Thyroid gland (tissue), 4 donors: ENCODE data around the gene DHX57. TPM values are rescaled to one million over a fixed set of nuclear protein-coding genes. Genes with fewer than 3 reads are reported as not detected.

Source experiments
- DNase-seq, 2 donors: peaks; one replicate each; pipeline ENCODE4 v3.0.0-alpha.2; 2019
- H3K27ac ChIP-seq, 3 donors: fragments of 200-600 bp; sonication (generic); 1 replicate in 2 of 3; 2 replicates in 1 of 3; pipeline ENCODE4 v1.5.1; 2016 to 2019; ENCODE audit warnings: mild to moderate bottlenecking in 1 of 3, moderate library complexity in 1 of 3
- H3K27me3 ChIP-seq: fragments of 200-600 bp; sonication (generic); one replicate; pipeline ENCODE4 v1.5.1; 2019
- H3K36me3 ChIP-seq, 2 donors: fragments of 200-600 bp; sonication (generic); one replicate each; pipeline ENCODE4 v1.5.1; 2016 to 2019
- H3K4me1 ChIP-seq, 2 donors: fragments of 200-600 bp; sonication (generic); one replicate each; pipeline ENCODE4 v1.5.1; 2017 to 2019
- H3K4me3 ChIP-seq, 3 donors: fragments of 200-600 bp; sonication (generic); replicated peaks in 1 of 3; 1 replicate in 2 of 3; 2 replicates in 1 of 3; pipeline ENCODE4 v1.5.1; 2016; ENCODE audit warnings: mild to moderate bottlenecking in 1 of 3
- H3K9me3 ChIP-seq: fragments of 200-600 bp; sonication (generic); one replicate; pipeline ENCODE4 v1.5.1; 2017
- POLR2A ChIP-seq, 2 donors: fragments of 450-650 bp; IDR thresholded peaks; one replicate each; pipeline ENCODE4 v1.6.1; 2017; ENCODE audit warnings: antibody characterized with exemption in 2 of 2, mild to moderate bottlenecking in 2 of 2, moderate library complexity in 1 of 2
- WGBS, 2 donors: methylation state at CpG; one replicate each; pipeline ENCODE4 v1.1.5; 2017; 5-methylcytosine and 5-hydroxymethylcytosine counted together
- intact Hi-C: fragments of 100-400 bp; cut with DNase I; formaldehyde crosslinking; loops from one replicate; pipeline ENCODE4 v1.15.1; 2023
- total RNA-seq, 4 donors: library from RNA; depleted of rRNA; stranded (reverse); fragments of >200 nt; gene quantifications; one replicate each; pipeline ENCODE4 v1.2.3, GENCODE V29; 2016
- TF ChIP-seq, protein P1 (sequence below), 6 experiments: fragments of 200-600 bp in 3 of 6; fragments of 450-650 bp in 3 of 6; sonication (generic) in 3 of 6; IDR thresholded peaks; one replicate each; pipeline ENCODE4 v1.5.1; 2016 to 2019; ENCODE audit warnings: antibody characterized with exemption in 6 of 6, mild to moderate bottlenecking in 2 of 6, inconsistent platforms in 1 of 6, moderate library complexity in 1 of 6

DHX57 gene
- total RNA-seq, 4 donors from 2014 or later, result 12.4 to 19.3 (median 16.3) TPM

DNA sequence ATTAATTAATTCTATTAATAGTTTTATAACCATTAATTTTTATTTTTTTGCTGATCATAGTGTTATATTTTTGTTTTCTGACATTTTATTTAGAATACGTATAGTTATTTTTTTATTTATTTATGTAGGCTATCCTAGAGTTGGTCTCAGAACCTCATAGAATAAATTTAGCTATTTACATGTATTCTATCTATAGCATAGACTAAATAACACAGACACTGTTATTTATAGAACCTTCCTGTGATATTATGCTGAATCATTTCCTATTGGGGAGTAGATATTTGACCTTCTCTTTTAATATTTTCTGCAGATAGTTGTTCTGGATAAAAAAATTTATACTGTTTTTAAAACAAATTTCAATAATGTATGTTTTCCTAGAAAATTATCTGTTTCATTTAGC lies 34.1 kb upstream of the DHX57 start:
- H3K27me3 ChIP-seq, result no peaks in the 10 kb centered on the region
- H3K36me3 ChIP-seq, result no peaks in the 10 kb centered on the region
- intact Hi-C loops, result no loop called here

DNA sequence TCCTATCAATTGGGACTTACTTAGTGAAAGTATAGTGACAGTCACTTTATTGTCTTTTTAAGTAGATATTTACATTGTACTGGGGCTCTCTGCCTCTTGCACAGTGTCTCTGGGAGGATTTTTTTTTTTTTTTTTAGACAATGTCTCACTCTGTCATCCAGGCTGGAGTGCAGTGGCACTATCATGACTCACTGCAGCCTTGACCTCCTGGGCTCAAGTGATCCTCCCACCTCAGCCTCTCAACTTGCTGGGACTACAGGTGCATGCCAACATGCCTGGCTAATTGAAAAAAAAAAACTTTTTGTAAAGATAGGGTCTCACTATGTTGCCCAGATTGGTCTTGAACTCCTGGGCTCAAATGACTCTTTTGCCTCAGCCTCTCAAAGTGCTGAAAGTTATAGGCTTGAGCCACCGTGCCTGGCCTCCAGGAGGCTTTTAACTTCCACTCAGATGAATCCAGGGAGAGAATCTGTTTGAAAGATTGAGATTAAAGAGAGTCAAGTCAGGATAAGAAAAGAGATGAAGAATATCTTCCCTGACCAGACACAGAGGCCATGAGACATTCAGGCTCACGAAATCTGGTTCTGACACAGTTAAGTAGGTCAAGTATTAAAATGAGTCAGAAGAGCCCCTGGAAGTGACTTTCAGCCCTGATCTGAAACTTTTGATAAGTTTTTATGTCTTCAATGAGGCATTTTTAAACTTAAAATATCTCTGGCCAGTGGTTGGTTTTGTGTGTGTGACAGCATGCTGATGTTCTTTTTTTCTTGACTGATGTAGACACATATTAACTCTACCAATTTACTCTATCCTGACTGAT lies 32.2 kb upstream of the DHX57 start:
- Histone ChIP-seq H3K27me3 (no peaks in the 10 kb centered on the region), H3K4me3 (no peak overlapping the region), H3K36me3 (no peaks in the 10 kb centered on the region), H3K27ac (no peak overlapping the region), H3K4me1 (no peaks in the 10 kb centered on the region), H3K9me3 (no peaks in the 10 kb centered on the region)
- no peak for TF ChIP-seq POLR2A (IDR thresholded peaks at IDR 0.05)
- TF ChIP-seq, protein P1, sequence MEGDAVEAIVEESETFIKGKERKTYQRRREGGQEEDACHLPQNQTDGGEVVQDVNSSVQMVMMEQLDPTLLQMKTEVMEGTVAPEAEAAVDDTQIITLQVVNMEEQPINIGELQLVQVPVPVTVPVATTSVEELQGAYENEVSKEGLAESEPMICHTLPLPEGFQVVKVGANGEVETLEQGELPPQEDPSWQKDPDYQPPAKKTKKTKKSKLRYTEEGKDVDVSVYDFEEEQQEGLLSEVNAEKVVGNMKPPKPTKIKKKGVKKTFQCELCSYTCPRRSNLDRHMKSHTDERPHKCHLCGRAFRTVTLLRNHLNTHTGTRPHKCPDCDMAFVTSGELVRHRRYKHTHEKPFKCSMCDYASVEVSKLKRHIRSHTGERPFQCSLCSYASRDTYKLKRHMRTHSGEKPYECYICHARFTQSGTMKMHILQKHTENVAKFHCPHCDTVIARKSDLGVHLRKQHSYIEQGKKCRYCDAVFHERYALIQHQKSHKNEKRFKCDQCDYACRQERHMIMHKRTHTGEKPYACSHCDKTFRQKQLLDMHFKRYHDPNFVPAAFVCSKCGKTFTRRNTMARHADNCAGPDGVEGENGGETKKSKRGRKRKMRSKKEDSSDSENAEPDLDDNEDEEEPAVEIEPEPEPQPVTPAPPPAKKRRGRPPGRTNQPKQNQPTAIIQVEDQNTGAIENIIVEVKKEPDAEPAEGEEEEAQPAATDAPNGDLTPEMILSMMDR (IDR thresholded peaks at IDR 0.05), result no peak
- 74 to 80% methylated on average over 2 of the region's 2 CpGs for WGBS, 2 donors
- intact Hi-C loops, result no loop called here
- DNase-seq, result no peak

More for the DNA sequence above, 34.1 kb upstream of the DHX57 start:
- Histone ChIP-seq H3K27ac (no peak overlapping the region), H3K4me3 (no peak overlapping the region), H3K4me1 (no peaks in the 10 kb centered on the region), H3K9me3 (no peaks in the 10 kb centered on the region)
- no peak for TF ChIP-seq POLR2A (IDR thresholded peaks at IDR 0.05)
- TF ChIP-seq, protein P1 (IDR thresholded peaks at IDR 0.05), result no peak
- no peak for DNase-seq
- WGBS, 2 donors, result 92 to 95% methylated on average over 1 of the region's 1 CpG

DNA sequence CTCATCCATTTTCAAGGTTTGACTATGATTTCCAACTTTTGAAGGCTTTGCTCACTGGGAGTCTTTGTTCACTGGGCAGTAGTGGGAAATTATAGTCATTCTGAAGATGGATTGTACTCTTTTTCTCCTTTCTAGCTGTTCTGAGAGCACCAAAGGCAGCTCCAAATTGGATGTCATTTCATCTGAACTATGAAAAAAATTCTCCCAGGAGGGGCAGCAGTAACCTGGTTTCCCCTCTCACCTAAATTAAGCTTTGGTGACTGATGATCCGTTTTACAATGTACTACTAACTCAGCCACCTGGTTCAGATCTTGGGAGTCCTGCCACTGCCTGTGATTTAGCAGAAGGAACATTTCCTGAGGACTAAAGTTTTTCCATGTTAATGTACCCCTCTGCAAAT lies 31.5 kb upstream of the DHX57 start:
- WGBS, 2 donors, result 75 to 81% methylated on average over 1 of the region's 1 CpG
- H3K27ac ChIP-seq, result no peak overlapping the region
- no peaks in the 10 kb centered on the region for H3K9me3 ChIP-seq
- intact Hi-C loops, result no loop called here
- no peaks in the 10 kb centered on the region for H3K27me3 ChIP-seq
- no peak for DNase-seq
- no peaks in the 10 kb centered on the region for H3K4me1 ChIP-seq
- no peak for TF ChIP-seq POLR2A (IDR thresholded peaks at IDR 0.05)
- TF ChIP-seq, protein P1 (IDR thresholded peaks at IDR 0.05), result no peak
- H3K36me3 ChIP-seq, result no peaks in the 10 kb centered on the region
- no peak overlapping the region for H3K4me3 ChIP-seq

DNA sequence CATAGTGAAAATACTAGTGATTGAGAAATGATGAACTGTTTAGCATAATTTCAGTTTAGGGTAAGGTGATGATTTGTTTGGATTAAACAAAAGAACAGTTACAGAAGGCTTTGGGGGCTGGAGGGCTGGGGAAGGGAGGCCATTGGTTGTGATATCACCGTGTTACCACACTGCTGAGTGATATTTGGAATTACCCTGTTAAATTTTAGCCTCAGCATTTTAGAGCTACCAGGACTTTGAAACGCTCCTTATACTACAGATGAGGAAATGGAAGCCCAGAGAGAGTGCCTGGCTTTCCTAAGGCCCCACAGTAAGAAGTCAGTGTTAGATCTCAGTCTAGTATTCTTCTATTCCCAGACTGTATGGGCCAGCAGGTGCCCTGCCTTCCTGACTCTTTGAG lies 29.5 kb upstream of the DHX57 start:
- no peak for DNase-seq
- Histone ChIP-seq H3K27me3 (no peaks in the 10 kb centered on the region), H3K4me3 (no peak overlapping the region), H3K9me3 (no peaks in the 10 kb centered on the region), H3K27ac (no peak overlapping the region), H3K36me3 (no peaks in the 10 kb centered on the region), H3K4me1 (no peaks in the 10 kb centered on the region)
- TF ChIP-seq, protein P1 (IDR thresholded peaks at IDR 0.05), result no peak
- TF ChIP-seq POLR2A (IDR thresholded peaks at IDR 0.05), result no peak
- intact Hi-C loops, result no loop called here
- WGBS, 2 donors, result 89 to 92% methylated on average over 2 of the region's 2 CpGs

DNA sequence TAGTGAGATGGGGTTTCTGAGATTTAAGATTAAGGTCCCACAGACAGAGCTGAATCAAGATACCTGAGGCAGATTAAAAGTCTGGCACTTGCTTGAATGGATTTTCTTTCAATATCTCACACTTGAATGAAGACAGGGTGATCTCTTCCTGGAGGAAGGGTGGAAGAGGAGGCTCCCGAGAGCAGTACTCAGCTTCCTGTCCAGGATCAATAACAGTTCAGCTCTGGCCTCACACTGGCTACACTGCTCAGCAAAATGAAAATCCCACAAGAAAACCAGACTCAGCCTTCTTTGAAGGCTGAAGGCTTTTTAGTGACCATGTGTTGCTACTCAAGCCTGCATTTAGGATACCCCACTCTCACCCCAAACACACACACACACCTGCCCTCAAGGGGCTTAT lies 25.0 kb upstream of the DHX57 start:
- no peaks in the 10 kb centered on the region for H3K4me1 ChIP-seq
- H3K27ac ChIP-seq, result no peak overlapping the region
- H3K36me3 ChIP-seq, result no peaks in the 10 kb centered on the region
- no peaks in the 10 kb centered on the region for H3K9me3 ChIP-seq
- DNase-seq, result no peak
- no peaks in the 10 kb centered on the region for H3K27me3 ChIP-seq
- intact Hi-C loops, result no loop called here
- H3K4me3 ChIP-seq, result no peak overlapping the region
- 67 to 88% methylated on average over 1 of the region's 1 CpG for WGBS, 2 donors
- TF ChIP-seq POLR2A (IDR thresholded peaks at IDR 0.05), result no peak
- TF ChIP-seq, protein P1 (IDR thresholded peaks at IDR 0.05), result no peak
